ENCODE results near the gene ALDH1A3.

ALDH1A3 gene

DNA sequence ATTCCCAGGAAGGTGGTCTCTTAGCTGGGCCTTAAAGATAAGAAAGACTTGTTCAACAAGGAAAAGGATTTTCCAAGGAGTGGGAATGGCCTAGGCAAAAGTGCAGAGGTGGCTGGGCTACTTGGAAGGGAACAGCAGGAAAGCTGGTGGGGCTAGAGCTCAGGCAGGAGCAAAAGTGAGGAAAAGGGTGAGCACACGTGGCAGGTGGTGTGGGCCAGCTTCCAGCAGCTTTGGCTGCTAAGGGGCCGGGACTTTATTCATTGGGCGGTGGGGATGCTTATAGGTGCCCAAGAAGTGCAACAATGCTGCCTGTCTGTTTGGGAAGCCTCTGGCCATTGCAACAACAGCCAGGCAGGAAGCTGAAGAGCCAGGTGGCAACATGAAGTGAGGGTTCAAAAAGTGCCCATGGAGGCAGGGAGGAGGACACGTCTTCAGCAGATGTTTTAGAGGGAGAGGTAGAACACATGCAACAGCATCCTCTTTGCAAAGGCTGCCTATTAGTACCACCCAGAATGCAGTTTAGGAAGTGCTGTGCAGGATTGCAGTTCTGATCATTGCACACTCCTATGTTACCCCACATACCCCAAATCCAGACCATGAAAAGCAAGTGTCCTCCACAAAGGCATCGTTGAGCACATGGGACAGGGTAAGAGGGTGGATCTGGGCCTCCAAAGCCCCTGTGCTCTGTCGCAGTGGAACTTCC is 13.8 kb downstream of the ALDH1A3 start:
- peaks cover 59% of the 10 kb centered on the region for H3K27me3 ChIP-seq
- TF ChIP-seq, protein P1, sequence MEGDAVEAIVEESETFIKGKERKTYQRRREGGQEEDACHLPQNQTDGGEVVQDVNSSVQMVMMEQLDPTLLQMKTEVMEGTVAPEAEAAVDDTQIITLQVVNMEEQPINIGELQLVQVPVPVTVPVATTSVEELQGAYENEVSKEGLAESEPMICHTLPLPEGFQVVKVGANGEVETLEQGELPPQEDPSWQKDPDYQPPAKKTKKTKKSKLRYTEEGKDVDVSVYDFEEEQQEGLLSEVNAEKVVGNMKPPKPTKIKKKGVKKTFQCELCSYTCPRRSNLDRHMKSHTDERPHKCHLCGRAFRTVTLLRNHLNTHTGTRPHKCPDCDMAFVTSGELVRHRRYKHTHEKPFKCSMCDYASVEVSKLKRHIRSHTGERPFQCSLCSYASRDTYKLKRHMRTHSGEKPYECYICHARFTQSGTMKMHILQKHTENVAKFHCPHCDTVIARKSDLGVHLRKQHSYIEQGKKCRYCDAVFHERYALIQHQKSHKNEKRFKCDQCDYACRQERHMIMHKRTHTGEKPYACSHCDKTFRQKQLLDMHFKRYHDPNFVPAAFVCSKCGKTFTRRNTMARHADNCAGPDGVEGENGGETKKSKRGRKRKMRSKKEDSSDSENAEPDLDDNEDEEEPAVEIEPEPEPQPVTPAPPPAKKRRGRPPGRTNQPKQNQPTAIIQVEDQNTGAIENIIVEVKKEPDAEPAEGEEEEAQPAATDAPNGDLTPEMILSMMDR (IDR thresholded peaks at IDR 0.05) = no peak
- H3K36me3 ChIP-seq = no peaks in the 10 kb centered on the region
- no peaks in the 10 kb centered on the region for H3K9me3 ChIP-seq
- no peak overlapping the region for H3K27ac ChIP-seq
- H3K4me3 ChIP-seq (ENCODE audit: low read depth in 1 of 2, low read length in 1 of 2) = no peak overlapping the region
- H3K4me1 ChIP-seq (ENCODE audit: control insufficient read depth in 1 of 2, insufficient read depth in 1 of 2, low read depth in 1 of 2, low read length in 1 of 2) = no peaks in the 10 kb centered on the region

DNA sequence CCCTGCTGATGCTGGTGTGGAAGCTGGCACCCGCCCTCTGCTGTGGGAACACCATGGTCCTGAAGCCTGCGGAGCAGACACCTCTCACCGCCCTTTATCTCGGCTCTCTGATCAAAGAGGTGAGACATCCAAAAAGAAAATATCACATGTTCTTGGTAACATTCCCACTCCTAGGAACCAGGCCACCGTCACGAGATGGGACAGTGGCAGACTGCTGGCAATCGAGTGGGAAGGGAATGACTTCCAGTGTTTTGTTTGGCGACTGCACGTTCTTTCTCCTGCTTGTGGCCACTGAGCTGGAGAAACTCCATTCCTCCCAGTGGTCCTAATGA is 14.3 kb downstream of the ALDH1A3 start:
- TF ChIP-seq, protein P1 (IDR thresholded peaks at IDR 0.05) = no peak
- Histone ChIP-seq H3K4me1 (ENCODE audit: control insufficient read depth in 1 of 2, insufficient read depth in 1 of 2, low read depth in 1 of 2, low read length in 1 of 2) (no peaks in the 10 kb centered on the region), H3K9me3 (no peaks in the 10 kb centered on the region), H3K4me3 (ENCODE audit: low read depth in 1 of 2, low read length in 1 of 2) (no peak overlapping the region), H3K27ac (no peak overlapping the region), H3K27me3 (peaks cover 54% of the 10 kb centered on the region), H3K36me3 (no peaks in the 10 kb centered on the region)

DNA sequence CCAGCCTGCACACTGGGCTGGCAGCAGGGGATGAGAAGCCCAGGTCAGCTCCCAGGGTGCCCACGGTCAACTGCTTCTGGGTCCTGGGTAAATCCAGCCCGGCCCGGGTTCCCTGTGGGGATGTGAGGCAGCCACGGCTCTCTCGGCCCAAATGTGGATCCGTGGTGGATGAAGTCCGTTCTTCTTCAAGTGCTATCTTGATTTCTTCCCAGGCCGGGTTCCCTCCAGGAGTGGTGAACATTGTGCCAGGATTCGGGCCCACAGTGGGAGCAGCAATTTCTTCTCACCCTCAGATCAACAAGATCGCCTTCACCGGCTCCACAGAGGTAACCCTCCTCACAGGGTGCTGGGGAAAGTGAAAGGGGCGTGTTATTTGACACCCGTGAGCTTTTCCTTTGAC is 16.1 kb downstream of the ALDH1A3 start:
- Histone ChIP-seq H3K27me3 (peaks cover 36% of the 10 kb centered on the region), H3K27ac (no peak overlapping the region), H3K36me3 (no peaks in the 10 kb centered on the region), H3K4me3 (ENCODE audit: low read depth in 1 of 2, low read length in 1 of 2) (no peak overlapping the region), H3K4me1 (ENCODE audit: control insufficient read depth in 1 of 2, insufficient read depth in 1 of 2, low read depth in 1 of 2, low read length in 1 of 2) (no peaks in the 10 kb centered on the region), H3K9me3 (no peaks in the 10 kb centered on the region)
- TF ChIP-seq, protein P1 (IDR thresholded peaks at IDR 0.05) = no peak

DNA sequence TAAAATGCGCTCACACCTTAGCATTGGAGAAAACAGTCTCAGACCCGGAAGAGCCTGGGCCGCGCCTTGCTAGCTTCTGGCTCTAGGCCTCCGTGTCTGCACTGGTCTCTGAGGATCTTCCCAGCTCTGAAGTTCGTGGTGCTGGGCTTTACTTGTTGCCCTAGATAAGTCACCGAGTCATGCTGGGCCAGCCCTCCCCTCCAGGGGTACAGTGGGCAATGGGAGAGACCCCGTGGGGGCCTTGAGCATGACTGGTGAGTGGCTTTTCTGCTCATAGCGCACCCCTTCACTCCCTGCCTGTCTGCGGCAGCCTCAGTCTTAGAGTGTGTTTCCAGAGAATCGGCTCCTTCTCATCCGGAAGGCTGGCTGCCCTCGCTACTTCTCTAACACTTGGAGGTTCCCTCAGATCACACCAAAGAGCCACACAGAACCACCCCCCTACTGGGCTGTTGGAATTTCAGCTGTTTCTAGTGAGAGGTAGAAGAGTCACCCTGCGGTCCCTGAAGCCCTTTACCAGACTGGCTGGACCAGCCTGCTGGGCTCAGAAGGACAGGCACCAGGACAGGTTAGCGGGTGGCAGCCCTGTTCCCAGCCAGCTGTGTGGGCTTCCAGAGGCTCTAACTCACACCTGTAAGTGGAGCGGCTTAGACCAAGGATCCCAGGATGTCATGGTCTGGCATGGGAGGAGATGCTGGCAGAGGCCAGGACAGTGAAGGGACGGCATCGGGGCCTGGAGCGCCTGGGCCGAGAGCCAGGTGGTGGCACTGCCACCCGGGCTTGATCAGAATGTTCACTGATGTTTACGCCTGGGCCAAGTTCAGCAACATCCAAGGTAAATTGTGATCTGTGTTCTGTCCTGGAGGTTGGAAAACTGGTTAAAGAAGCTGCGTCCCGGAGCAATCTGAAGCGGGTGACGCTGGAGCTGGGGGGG is 17.9 kb downstream of the ALDH1A3 start:
- Histone ChIP-seq H3K4me3 (ENCODE audit: low read depth in 1 of 2, low read length in 1 of 2) (no peak overlapping the region), H3K27me3 (peaks cover 19% of the 10 kb centered on the region), H3K4me1 (ENCODE audit: control insufficient read depth in 1 of 2, insufficient read depth in 1 of 2, low read depth in 1 of 2, low read length in 1 of 2) (peaks cover 6 to 11% of the 10 kb centered on the region in 2 experiments), H3K9me3 (no peaks in the 10 kb centered on the region), H3K27ac (no peak overlapping the region), H3K36me3 (no peaks in the 10 kb centered on the region)
- TF ChIP-seq, protein P1 (IDR thresholded peaks at IDR 0.05) = no peak

DNA sequence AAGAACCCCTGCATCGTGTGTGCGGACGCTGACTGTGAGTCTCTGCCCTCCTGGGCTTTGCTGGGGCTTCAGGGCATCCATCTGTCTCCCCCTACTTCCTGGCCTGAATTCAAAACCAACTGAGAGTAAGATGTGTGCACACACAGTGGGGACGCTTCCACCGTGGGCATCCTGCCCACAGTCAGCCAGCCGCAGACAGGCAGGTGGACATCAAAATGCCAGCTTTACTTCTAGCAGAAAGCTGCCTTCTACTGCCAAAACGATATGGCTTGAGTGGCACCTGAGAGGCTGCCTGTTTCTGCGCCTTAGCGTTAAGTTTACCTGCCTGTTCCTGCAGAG is 18.5 kb downstream of the ALDH1A3 start:
- peaks cover 12% of the 10 kb centered on the region for H3K27me3 ChIP-seq
- H3K9me3 ChIP-seq = no peaks in the 10 kb centered on the region
- no peak overlapping the region for H3K27ac ChIP-seq
- no peaks in the 10 kb centered on the region for H3K36me3 ChIP-seq
- TF ChIP-seq, protein P1 (IDR thresholded peaks at IDR 0.05) = no peak
- H3K4me3 ChIP-seq (ENCODE audit: low read depth in 1 of 2, low read length in 1 of 2) = no peak overlapping the region
- H3K4me1 ChIP-seq (ENCODE audit: control insufficient read depth in 1 of 2, insufficient read depth in 1 of 2, low read depth in 1 of 2, low read length in 1 of 2) = peaks cover 12 to 17% of the 10 kb centered on the region in 2 experiments
